ENCODE measurements around the gene MYOM1.

GRCh38 chr18:3117493-3118192 is 102.1 kb downstream of the MYOM1 start:
- TF ChIP-seq CTCF (IDR thresholded peaks at IDR 0.05), result no peak
- TF ChIP-seq POLR2AphosphoS5 (IDR thresholded peaks at IDR 0.05), result no peak
- TF ChIP-seq POLR2A (IDR thresholded peaks at IDR 0.05), result no peak
